Measurements from ENCODE around the gene NRP2. TPM values are rescaled to one million over a fixed set of nuclear protein-coding genes. Genes with fewer than 3 reads are reported as not detected.

The NRP2 gene
- total RNA-seq, 1 donor: 11.2 TPM

DNA sequence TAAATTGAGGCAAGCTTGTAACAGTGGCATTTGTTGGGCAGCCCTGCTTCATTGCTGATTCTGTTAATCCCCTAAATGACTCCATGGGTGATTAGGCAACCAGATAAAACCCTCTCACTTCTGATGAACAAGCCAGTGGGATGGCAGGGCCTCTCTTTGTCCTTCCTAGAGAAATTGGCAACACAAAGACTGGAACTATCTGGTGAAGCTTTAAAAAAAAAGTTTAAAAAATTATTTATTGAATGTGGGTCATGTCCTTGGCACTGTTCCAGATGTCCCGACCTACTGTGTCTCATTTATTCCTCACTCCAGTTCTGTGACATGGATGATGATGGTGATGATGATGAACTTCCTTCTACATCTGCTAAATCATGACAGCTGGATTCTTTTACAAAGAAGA is 30.8 kb downstream of the NRP2 start:
- no peak for DNase-seq (ENCODE audit: low read depth)

DNA sequence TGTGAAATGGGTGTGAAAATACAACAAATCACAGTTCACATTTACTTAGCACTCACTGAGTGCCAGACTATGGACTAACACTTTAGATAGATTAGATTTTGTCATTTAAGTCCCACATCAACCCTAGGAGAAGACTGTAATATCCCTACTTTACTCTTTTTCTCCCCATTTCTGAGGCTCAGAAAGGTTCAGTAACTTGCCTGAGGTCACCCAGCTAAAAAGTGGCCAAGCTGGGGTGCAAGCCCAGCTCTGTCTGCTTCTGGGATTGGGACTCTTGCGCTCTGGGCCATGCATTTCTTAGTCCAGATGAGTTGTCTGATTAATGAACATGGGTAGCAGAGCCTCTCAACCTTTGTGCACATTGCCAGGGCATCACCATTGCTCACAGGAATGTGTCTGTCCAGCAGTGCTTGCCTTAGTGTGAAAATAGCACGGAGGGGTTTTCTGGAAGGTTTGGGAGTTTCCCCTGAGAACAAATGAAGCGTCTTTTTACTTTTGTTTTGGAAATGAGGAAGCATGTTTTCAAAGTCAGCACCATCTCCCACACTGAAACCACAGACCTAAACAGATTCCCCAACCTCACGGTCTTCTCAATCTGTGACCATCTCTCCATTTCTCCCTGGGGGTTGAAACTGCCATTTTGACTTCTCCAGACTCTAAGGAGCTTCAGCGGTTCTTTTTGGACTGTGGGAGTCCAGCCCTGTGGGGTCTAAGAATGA is 31.9 kb downstream of the NRP2 start:
- H3K4me3 ChIP-seq (ENCODE audit: low read depth, low read length): no peak overlapping the region
- no peak for DNase-seq (ENCODE audit: low read depth)
- TF ChIP-seq CTCF (IDR thresholded peaks at IDR 0.05; ENCODE audit: insufficient read depth, low read length): no peak

More for the DNA sequence above, 30.8 kb downstream of the NRP2 start:
- H3K4me3 ChIP-seq (ENCODE audit: low read depth, low read length): no peak overlapping the region
- TF ChIP-seq CTCF (IDR thresholded peaks at IDR 0.05; ENCODE audit: insufficient read depth, low read length): no peak

- DNase-seq (ENCODE audit: low read depth): no peak
- H3K4me3 ChIP-seq (ENCODE audit: low read depth, low read length): no peak overlapping the region
- TF ChIP-seq CTCF (IDR thresholded peaks at IDR 0.05; ENCODE audit: insufficient read depth, low read length): no peak
Measured at GRCh38 chr2:205714789-205715720, 32.8 kb downstream of the NRP2 start.

GRCh38 chr2:205715831-205716525 is 33.7 kb downstream of the NRP2 start:
- DNase-seq (ENCODE audit: low read depth): no peak
- H3K4me3 ChIP-seq (ENCODE audit: low read depth, low read length): no peak overlapping the region
- peak; percentile 8 for TF ChIP-seq CTCF (IDR thresholded peaks at IDR 0.05; ENCODE audit: insufficient read depth, low read length)

DNA sequence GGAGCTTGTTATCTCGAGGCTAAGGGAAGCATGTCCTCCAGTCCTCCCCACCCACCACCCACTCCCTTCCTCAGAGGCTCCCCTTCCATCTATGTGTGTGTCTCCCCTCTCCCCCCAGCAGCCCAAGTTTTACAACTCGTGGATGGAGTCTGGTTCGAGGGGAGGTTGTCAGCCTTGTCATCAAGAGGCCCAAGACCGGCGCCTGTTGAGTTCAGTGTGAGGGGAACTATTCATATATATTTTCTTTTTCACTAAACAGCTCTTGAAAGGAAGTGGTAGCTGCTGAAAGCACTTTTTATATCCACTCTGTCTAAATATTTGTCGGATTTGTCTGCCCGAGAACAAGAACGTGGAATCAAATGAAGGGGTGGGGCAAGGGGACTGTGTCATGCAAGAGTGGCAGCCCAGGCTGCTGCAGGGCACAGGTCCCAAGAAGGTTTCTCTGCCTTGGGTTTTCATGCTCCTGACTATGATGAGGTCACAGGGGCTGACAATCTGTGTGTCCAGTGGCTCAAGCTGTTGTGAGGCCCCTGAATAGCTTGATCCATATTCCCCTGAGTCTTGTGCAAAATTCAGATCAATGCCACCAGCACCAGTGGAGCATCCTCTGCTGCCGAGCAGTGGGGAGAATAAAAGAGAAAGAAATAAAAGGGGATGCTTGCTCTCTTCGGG is 35.0 kb downstream of the NRP2 start:
- H3K4me3 ChIP-seq (ENCODE audit: low read depth, low read length): no peak overlapping the region
- no peak for DNase-seq (ENCODE audit: low read depth)
- TF ChIP-seq CTCF (IDR thresholded peaks at IDR 0.05; ENCODE audit: insufficient read depth, low read length): no peak

DNA sequence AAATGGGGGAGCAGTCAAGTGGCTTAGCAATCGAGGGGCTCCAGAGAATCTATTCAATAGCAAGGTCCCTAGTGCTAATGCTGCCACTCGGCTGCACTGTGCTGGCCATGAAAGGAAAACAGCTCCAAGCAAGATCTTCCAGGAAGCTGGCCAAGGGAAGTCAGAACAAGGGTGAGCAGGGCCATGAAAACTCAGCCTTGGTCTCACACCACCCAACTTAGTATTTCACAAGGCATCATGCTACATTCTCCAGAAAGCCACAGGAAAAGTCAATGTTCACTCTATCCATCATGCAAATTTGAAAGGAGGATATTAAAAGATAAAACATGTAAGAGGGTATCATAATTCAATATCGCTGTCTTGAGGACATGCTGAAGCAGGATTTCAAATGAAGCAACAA is 35.7 kb downstream of the NRP2 start:
- peak; percentile 28 for DNase-seq (ENCODE audit: low read depth)

More for the DNA sequence above, 35.7 kb downstream of the NRP2 start:
- H3K4me3 ChIP-seq (ENCODE audit: low read depth, low read length): no peak overlapping the region
- no peak for TF ChIP-seq CTCF (IDR thresholded peaks at IDR 0.05; ENCODE audit: insufficient read depth, low read length)

All from fibroblast of the aortic adventitia (primary cell).